ENCODE measurements around the gene APCS. TPM values are rescaled to one million over a fixed set of nuclear protein-coding genes. Genes with fewer than 3 reads are reported as not detected.

Gene APCS
- total RNA-seq, 1 experiment from 2014 or later: not detected

Other genes starting within 250 kb of the APCS start
- gene OR10J4, start 155.6 kb upstream of the APCS start, total RNA-seq (2014; rRNA removed; shearing (Covaris generic)): not detected in 2 replicates
- gene OR10J1, start 148.1 kb upstream of the APCS start, total RNA-seq (2014; rRNA removed; shearing (Covaris generic)): not detected in 2 replicates
- not detected in 2 replicates for gene OR10J5, start 51.8 kb upstream of the APCS start, total RNA-seq (2014; rRNA removed; shearing (Covaris generic))
- gene CRP, start 126.8 kb downstream of the APCS start, total RNA-seq (2014; rRNA removed; shearing (Covaris generic)): not detected in 2 replicates
- gene DUSP23, start 193.1 kb downstream of the APCS start, total RNA-seq (2014; rRNA removed; shearing (Covaris generic)): 97.5 and 108 TPM in 2 replicates
- not detected in 2 replicates for gene FCRL6, start 214.5 kb downstream of the APCS start, total RNA-seq (2014; rRNA removed; shearing (Covaris generic))
- gene SLAMF8, start 239.0 kb downstream of the APCS start, total RNA-seq (2014; rRNA removed; shearing (Covaris generic)): not detected in 2 replicates